CD4-positive, alpha-beta T cell treated with Interleukin-6 for 4 hours (primary cell): ENCODE measurements around the gene IRF2.
"Not testable (repeated sequence)": the region's sequence is repeated elsewhere in the genome, so short reads cannot be mapped to it uniquely, and the experiment has no call there.

Source experiments
- DNase-seq: peaks from one replicate; pipeline ENCODE4 v3.0.0-alpha.2; 2020; ENCODE audit warnings: mixed read lengths

The IRF2 gene

DNA sequence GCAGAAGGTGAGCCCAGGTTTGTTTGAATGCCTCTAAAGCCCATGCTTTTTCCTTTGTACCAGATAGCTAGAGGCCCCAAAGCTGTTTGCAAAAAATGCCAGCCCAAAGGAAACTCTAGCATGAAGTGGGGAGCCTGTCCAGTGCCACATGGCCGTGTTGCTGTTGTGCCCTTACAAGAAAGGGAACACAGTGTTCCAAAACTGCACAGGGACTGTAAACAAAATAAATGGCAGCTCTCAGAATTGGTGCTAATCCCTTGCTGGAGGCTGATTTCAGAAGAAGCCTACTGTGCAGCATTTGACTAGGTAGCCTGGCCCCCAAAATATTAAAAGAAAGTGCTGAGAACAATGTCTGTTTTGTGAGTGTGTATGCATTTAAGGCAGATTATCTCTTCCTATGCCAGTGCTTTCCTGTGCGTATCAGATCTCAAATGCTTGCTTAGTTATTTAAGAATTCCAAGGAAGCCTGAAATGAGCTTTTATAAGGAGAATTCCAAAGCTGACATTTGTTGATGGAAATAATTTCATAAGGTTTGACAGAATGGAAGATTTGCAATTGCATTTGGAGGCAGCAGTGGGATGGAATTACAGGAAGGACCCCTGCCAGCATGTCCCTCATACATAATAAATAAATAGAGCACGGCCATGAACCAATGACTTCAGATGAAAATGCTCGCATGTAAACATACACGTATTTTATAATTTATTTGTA is 115.7 kb downstream of the IRF2 start:
- DNase-seq: no peak

GRCh38 chr4:184357772-184358171 is 116.6 kb downstream of the IRF2 start:
- no peak for DNase-seq

- DNase-seq: no peak
These were observed 117.2 kb downstream of the IRF2 start for GRCh38 chr4:184357165-184357564.

DNA sequence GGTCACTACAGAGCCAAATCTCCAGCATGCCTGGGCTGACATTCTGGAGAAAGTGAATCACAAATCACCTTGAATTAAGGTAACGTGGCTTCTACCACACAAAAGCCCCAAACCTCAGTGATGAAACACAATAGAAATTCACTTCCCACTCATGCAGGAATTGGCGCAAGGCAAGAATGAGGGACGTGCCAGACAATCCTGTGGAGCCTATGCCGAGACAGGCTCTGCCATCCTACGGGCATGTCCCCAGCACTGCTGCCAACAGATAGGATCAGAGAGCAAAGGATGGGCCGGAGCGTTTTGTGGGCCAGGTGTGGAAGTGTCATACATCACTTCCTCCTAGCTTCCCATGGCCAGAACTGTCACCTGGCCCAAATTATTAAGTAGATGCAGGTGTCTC is 118.0 kb downstream of the IRF2 start:
- DNase-seq: no peak

DNA sequence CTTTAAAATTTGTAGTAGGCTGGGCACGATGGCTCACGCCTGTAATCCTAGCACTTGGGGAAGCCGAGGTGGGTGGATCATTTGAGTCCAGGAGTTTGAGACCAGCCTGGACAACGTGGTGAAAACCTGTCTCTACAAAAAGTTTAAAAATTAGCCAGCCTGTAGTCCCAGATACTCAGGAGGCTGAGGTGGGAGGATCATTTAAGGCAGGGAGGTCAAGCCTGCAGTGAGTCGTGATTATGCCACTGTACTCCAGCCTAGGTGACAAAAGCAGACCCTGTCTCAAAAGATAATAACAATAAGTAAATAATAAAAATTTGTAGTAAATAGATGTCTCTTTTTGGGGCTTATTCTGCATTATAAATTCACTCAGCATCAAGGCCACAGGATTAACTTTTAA is 118.5 kb downstream of the IRF2 start:
- DNase-seq: no peak

DNA sequence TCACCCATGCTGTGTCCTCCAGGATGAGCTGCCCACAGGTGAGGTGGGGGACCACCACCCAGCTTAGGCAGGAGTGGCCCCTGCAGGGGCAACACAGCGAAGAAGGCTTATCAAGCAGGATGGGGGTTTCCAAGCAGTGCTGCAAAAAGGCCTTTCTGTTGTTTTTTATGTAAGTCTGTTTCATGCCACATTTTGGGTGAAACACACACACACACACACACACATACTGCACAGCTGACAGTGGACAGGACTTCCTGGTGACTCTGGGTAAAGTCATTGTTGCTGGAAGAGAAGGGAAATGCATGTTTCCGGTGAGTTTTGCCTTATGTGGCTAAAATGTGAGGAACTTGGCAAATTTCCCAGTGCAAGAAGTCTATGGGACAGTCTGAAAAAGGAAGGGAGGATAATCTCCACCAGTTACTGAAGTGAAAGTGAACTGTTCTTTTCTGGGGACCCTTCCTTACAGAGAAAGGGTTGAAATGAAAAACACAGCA is 119.2 kb downstream of the IRF2 start:
- peak; percentile 40 for DNase-seq

- no peak for DNase-seq
These were observed 121.5 kb downstream of the IRF2 start for GRCh38 chr4:184352891-184353290.

- DNase-seq: no peak
These were observed 122.5 kb downstream of the IRF2 start for GRCh38 chr4:184351560-184352451.

GRCh38 chr4:184350964-184351363 is 123.4 kb downstream of the IRF2 start:
- DNase-seq: no peak

- DNase-seq: no peak
These were observed 124.0 kb downstream of the IRF2 start for GRCh38 chr4:184350213-184350817.

- DNase-seq: no peak
These were observed 124.9 kb downstream of the IRF2 start for GRCh38 chr4:184349283-184350039.

DNA sequence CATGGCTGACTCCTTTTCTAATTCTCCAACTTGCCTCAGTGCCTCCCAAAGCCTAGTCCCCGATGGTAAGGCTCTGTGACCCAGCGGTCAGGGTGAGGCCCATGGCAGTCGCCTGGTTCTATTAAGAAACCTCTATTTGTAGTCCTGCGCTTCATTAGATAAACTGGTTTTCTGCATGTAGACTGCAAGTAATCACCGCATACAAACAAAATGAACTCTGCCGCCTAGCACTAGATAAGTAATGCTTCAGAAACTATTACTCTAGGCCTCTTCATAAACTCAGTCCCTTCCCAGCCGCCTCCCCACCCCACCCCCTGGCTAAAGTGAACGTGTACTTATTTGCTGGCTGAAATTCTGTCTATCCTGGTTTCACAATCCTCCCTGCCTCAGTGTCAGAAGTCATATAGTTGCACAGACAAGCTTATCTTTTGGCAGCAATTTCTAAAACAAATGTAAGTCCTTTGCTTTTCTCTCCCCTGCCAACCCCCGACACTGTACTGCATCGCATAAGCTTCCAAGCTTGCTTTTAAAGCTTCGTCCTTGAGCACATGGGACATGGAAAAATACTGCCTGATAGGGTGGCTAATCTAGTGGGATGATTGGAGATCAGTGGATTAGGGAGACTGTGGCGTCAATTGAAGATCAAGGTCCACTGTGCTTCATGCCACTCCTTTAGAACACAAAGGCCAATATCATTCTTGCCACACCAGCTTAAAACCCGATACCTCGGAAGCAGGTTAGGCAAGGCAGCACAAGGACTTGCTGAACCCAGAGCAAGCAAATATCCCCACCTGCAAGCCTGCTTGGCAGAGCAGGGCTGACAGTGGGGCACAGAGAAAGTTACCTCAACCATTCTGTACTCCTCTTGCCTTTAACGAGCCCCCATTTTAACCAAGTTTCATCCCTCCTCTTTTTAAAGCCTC is 125.8 kb downstream of the IRF2 start:
- no peak for DNase-seq

- DNase-seq: no peak
These were observed 126.8 kb downstream of the IRF2 start for GRCh38 chr4:184347251-184348239.

GRCh38 chr4:184346682-184347081 is 127.7 kb downstream of the IRF2 start:
- no peak for DNase-seq

- DNase-seq: not testable (repeated sequence)
These were observed 128.1 kb downstream of the IRF2 start for GRCh38 chr4:184346273-184346672.

- DNase-seq: no peak
These were observed 128.8 kb downstream of the IRF2 start for GRCh38 chr4:184345573-184345922.

DNA sequence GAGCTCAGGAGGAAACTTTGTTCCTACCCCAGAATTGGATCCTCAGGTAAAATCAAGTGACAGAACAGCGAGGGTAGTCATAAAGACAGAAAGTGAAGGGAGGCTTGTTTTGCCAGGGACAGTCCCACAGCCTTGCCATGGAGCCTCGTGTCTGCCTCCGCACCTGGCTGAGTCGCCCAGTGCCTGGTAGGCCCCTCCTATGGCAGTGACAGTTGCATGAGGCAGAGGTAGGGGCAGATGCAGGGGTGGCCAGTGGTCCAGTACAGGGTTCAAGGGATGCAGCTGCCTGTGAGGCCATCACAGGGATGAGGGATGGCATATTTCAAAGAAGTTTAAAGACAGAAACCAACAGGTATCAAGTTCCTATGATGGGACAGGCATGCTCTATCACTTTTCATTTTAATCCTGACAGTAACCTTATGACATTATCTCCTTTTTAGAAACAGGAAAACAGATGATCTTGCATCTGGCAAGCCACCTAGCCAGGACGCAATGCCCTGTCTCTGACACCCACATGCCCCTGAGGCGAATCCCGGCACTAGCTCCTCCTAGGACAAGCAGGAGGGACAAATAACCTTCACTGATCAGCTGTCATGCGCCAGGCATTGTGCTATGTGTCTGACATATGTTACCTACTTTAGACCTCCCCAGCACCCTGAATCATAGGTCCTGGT is 129.3 kb downstream of the IRF2 start:
- no peak for DNase-seq

- DNase-seq: no peak
These were observed 129.9 kb downstream of the IRF2 start for GRCh38 chr4:184344435-184344834.

- DNase-seq: peak; percentile 57
These were observed 130.7 kb downstream of the IRF2 start for GRCh38 chr4:184343502-184344177.
